ENCODE results near the gene LINGO1.

DNA sequence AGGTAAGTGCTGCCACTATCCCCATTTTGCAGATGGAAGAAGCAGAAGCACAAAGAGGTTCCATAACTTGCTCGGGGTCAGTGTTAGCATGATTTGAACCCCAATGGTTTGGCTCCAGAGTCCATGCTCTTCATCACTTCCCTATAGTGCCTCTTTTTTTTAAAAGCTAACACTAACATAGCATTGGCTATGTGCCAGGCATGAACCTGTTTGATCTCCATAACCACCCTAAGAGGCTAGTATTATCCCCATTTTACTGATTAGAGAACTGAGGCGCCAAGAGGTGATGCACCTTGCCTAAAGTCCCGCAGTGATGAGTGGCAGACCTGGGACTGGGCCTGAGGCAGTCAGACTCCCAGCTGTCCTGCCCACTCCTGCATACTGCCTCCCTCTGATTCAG lies 7.3 kb downstream of the LINGO1 start:
- TF ChIP-seq, protein P1, sequence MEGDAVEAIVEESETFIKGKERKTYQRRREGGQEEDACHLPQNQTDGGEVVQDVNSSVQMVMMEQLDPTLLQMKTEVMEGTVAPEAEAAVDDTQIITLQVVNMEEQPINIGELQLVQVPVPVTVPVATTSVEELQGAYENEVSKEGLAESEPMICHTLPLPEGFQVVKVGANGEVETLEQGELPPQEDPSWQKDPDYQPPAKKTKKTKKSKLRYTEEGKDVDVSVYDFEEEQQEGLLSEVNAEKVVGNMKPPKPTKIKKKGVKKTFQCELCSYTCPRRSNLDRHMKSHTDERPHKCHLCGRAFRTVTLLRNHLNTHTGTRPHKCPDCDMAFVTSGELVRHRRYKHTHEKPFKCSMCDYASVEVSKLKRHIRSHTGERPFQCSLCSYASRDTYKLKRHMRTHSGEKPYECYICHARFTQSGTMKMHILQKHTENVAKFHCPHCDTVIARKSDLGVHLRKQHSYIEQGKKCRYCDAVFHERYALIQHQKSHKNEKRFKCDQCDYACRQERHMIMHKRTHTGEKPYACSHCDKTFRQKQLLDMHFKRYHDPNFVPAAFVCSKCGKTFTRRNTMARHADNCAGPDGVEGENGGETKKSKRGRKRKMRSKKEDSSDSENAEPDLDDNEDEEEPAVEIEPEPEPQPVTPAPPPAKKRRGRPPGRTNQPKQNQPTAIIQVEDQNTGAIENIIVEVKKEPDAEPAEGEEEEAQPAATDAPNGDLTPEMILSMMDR (IDR thresholded peaks at IDR 0.05; ENCODE audit: extremely low read depth in 1 of 2, insufficient read depth in 1 of 2, low read depth in 1 of 2, low read length in 2 of 2): no peak
- TF ChIP-seq POLR2AphosphoS5 (IDR thresholded peaks at IDR 0.05; ENCODE audit: insufficient read depth, low read depth, low read length) (no peak), EZH2 (IDR thresholded peaks at IDR 0.05; ENCODE audit: borderline replicate concordance, low read depth, low read length, severe bottlenecking) (no peak), POLR2A (IDR thresholded peaks at IDR 0.05; ENCODE audit: low read depth, low read length) (no peak), MAX (IDR thresholded peaks at IDR 0.05; ENCODE audit: insufficient read depth, insufficient read length) (no peak), JUN (IDR thresholded peaks at IDR 0.05; ENCODE audit: borderline replicate concordance, insufficient read depth, insufficient read length, low read depth) (no peak), MYC (IDR thresholded peaks at IDR 0.05; ENCODE audit: low read depth, low read length) (no peak), FOS (IDR thresholded peaks at IDR 0.05; ENCODE audit: borderline replicate concordance, insufficient read depth, low read length) (no peak), GATA2 (IDR thresholded peaks at IDR 0.05; ENCODE audit: insufficient read depth, insufficient read length, low read depth, low read length) (no peak)

Data from endothelial cell of umbilical vein (primary cell).